ENCODE results near the gene BAHCC1. TPM values are rescaled to one million over a fixed set of nuclear protein-coding genes. Genes with fewer than 3 reads are reported as not detected.

Gene BAHCC1
- total RNA-seq, 1 experiment from 2014 or later, result 74.2 TPM

DNA sequence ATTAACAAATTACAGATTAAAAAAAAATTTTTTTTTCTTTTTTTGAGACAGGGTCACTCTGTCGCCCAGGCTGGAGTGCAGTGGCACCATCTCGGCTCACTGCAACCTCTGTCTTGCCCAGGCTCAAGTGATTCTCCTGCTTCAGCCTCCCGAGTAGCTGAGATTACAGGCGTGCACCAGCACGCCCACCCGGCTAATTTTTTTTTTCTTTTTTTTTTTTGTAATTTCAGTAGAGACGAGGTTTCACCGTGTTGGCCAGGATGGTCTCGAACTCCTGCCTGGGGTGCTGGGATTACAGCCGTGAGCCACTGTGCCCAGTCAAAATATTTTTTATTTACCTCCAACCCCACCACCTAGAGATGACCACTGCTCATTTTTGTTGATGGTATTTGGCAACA is 91.8 kb downstream of the BAHCC1 start:
- TF ChIP-seq, protein P1, sequence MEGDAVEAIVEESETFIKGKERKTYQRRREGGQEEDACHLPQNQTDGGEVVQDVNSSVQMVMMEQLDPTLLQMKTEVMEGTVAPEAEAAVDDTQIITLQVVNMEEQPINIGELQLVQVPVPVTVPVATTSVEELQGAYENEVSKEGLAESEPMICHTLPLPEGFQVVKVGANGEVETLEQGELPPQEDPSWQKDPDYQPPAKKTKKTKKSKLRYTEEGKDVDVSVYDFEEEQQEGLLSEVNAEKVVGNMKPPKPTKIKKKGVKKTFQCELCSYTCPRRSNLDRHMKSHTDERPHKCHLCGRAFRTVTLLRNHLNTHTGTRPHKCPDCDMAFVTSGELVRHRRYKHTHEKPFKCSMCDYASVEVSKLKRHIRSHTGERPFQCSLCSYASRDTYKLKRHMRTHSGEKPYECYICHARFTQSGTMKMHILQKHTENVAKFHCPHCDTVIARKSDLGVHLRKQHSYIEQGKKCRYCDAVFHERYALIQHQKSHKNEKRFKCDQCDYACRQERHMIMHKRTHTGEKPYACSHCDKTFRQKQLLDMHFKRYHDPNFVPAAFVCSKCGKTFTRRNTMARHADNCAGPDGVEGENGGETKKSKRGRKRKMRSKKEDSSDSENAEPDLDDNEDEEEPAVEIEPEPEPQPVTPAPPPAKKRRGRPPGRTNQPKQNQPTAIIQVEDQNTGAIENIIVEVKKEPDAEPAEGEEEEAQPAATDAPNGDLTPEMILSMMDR (conservative IDR thresholded peaks at IDR 0.05; ENCODE audit: low read depth, low read length), result no peak
- TF ChIP-seq EZH2 (IDR thresholded peaks at IDR 0.05; ENCODE audit: borderline replicate concordance, low read depth, low read length, poor library complexity, severe bottlenecking), result no peak
- H3K4me1 ChIP-seq (ENCODE audit: insufficient read depth, low read length, poor library complexity, severe bottlenecking), result peaks cover 71% of the 10 kb centered on the region
- CTCF ChIA-PET, result no interaction called here
- H3K36me3 ChIP-seq (ENCODE audit: insufficient read depth, low read length, poor library complexity, severe bottlenecking), result no peaks in the 10 kb centered on the region
- POLR2A ChIA-PET (ENCODE audit: low non-redundant PET), result no interaction called here
- no peak overlapping the region for H3K4me3 ChIP-seq (ENCODE audit: low read depth, low read length, poor library complexity, severe bottlenecking)
- intact Hi-C loops (cut with micrococcal nuclease; ENCODE audit: unreplicated experiment), result loop anchor here (2.0 kb wide), 1 partner anchor 232 kb away; no protein-coding TSS in a partner anchor
- no TSS peak for BruUV-seq (replicated peaks)
- H3K27me3 ChIP-seq (replicated peaks; ENCODE audit: insufficient read depth, low read depth, low read length, poor library complexity), result no peaks in the 10 kb centered on the region
- no peaks in the 10 kb centered on the region for H3K9me3 ChIP-seq (ENCODE audit: low read depth, low read length, poor library complexity, severe bottlenecking)
- H3K27ac ChIP-seq (ENCODE audit: low read depth, low read length, poor library complexity, severe bottlenecking), result peak overlapping the region; percentile 96
- no peak for DNase-seq (ENCODE audit: low spot score)

DNA sequence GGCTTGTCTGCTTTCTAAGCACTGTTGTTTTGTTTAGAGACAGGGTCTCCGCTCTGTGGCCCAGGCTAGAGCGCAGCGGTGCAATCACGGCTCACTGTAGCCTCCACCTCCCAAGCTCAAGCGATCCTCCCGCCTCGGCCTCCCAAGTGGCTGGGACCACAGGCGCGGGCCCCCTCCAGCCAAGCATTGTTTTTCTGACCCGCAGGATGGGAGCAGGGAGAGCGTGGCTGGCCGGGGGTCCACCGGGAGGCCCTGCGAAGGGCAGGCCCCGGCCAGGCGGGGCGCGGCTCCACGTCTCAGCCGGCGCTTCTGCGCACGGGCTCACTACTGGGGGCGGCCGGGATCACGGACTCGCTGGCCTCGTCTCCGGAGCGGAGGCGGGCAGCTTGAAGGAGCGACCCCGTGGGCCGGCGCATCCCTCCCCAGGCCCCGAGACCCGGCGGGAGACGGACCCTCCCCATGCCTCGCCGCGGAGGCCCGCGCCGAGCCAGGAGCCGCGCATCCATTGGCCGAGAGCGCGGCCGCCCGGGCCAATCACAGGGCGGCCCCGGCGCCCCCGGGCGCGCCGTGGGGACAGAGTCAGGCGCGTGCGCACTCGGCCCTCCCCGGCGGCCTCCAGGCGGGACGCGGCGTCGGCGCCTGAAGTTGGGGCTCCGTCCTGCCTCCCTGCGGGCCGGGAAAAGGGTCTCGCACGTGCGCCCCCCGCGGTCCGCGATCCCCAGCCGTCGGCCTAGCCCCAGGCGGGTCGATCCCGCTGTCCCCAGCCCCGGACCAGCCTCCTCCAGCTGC is 92.4 kb downstream of the BAHCC1 start:
- Histone ChIP-seq H3K27me3 (replicated peaks; ENCODE audit: insufficient read depth, low read depth, low read length, poor library complexity) (no peaks in the 10 kb centered on the region), H3K4me3 (ENCODE audit: low read depth, low read length, poor library complexity, severe bottlenecking) (peak overlapping the region; percentile 50), H3K36me3 (ENCODE audit: insufficient read depth, low read length, poor library complexity, severe bottlenecking) (no peaks in the 10 kb centered on the region), H3K4me1 (ENCODE audit: insufficient read depth, low read length, poor library complexity, severe bottlenecking) (peaks cover 65% of the 10 kb centered on the region), H3K9me3 (ENCODE audit: low read depth, low read length, poor library complexity, severe bottlenecking) (no peaks in the 10 kb centered on the region), H3K27ac (ENCODE audit: low read depth, low read length, poor library complexity, severe bottlenecking) (peak overlapping the region; percentile 96)
- DNase-seq (ENCODE audit: low spot score), result peak; percentile 91
- CTCF ChIA-PET, result no interaction called here
- no peak for TF ChIP-seq EZH2 (IDR thresholded peaks at IDR 0.05; ENCODE audit: borderline replicate concordance, low read depth, low read length, poor library complexity, severe bottlenecking)
- TF ChIP-seq, protein P1 (conservative IDR thresholded peaks at IDR 0.05; ENCODE audit: low read depth, low read length), result no peak
- BruUV-seq (replicated peaks), result no TSS peak
- POLR2A ChIA-PET (ENCODE audit: low non-redundant PET), result no interaction called here
- intact Hi-C loops (cut with micrococcal nuclease; ENCODE audit: unreplicated experiment), result loop anchor here (2.0 kb wide), 1 partner anchor 233 kb away; no protein-coding TSS in a partner anchor

DNA sequence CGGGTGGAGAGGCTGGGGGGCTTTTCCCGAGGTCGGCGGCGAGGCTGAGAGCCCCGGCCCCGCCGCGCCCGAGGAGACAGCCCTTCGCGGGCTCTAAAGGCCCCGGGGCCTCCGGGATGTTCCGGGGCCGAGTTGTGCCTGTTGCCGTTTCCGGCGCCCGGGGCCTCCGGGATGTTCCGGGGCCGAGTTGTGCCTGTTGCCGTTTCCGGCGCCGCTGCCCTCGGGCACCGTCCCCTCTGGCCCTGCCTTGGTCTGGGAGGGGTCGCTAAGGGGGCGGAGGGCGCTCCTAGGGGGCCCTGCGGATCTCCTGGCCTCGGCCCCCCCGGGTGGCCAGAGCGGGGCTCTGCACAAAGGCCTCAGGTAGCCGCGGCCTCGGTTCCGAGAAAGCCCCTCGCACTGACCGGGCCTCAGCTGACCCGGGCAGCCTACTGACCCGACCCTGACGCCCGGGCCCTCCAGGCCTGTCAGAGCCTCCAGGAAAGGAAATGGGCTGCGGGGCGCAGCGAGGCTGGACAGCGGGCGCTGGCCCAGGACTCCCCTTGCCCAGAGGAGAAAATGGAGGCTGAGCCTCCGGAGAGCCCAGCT is 93.1 kb downstream of the BAHCC1 start:
- TF ChIP-seq EZH2 (IDR thresholded peaks at IDR 0.05; ENCODE audit: borderline replicate concordance, low read depth, low read length, poor library complexity, severe bottlenecking), result no peak
- TF ChIP-seq, protein P1 (conservative IDR thresholded peaks at IDR 0.05; ENCODE audit: low read depth, low read length), result no peak
- no peaks in the 10 kb centered on the region for H3K36me3 ChIP-seq (ENCODE audit: insufficient read depth, low read length, poor library complexity, severe bottlenecking)
- peak overlapping the region; percentile 96 for H3K27ac ChIP-seq (ENCODE audit: low read depth, low read length, poor library complexity, severe bottlenecking)
- no peaks in the 10 kb centered on the region for H3K9me3 ChIP-seq (ENCODE audit: low read depth, low read length, poor library complexity, severe bottlenecking)
- no peaks in the 10 kb centered on the region for H3K27me3 ChIP-seq (replicated peaks; ENCODE audit: insufficient read depth, low read depth, low read length, poor library complexity)
- H3K4me1 ChIP-seq (ENCODE audit: insufficient read depth, low read length, poor library complexity, severe bottlenecking), result peaks cover 58% of the 10 kb centered on the region
- CTCF ChIA-PET, result no interaction called here
- H3K4me3 ChIP-seq (ENCODE audit: low read depth, low read length, poor library complexity, severe bottlenecking), result peak overlapping the region; percentile 50
- intact Hi-C loops (cut with micrococcal nuclease; ENCODE audit: unreplicated experiment), result no loop called here
- DNase-seq (ENCODE audit: low spot score), result no peak
- BruUV-seq (replicated peaks), result no TSS peak
- POLR2A ChIA-PET (ENCODE audit: low non-redundant PET), result no interaction called here
